NCI-H1436 treated with DMSO at 0.1 percent for 48 hours (cell line): Measurements from ENCODE around the gene TACC2.
"Not testable (repeated sequence)": the region's sequence is repeated elsewhere in the genome, so short reads cannot be mapped to it uniquely, and the experiment has no call there.

Source experiments
- DNase-seq: peaks from one replicate; lab custom pipeline; 2025; lab: John Stamatoyannopoulos, UW

TACC2 gene

DNA sequence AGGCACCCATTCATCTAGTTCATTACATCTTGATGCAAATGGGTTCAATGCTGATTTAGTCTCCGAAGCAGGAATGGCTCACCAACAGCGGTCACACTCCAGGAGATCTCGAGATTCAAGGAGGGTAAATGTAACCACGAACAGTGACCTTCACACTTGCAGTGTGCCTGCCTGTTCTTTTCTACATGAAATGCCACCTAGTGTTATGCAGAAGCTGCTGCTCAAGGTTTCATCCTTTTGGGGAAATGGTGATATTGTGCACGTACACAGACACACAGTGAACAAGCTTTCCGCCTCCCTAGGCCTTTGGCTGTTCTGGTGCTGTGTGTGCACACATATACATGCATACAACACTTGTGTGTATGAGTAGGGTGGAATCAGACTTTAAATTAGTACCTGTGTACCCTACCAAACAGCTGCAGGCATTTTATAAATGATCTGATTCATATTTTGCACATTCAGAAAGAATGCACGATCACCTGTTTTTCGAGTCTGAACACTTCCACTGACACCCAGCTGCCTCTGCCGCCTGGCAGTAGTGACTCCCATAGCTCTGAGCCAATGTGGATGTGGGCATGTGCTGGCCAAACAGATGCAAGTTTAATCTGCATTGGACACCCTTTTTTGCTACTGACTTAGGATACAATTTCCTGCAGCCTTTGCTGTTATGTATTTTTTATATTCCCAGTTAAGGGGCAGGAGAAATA lies 100.5 kb downstream of the TACC2 start:
- no peak for DNase-seq

DNA sequence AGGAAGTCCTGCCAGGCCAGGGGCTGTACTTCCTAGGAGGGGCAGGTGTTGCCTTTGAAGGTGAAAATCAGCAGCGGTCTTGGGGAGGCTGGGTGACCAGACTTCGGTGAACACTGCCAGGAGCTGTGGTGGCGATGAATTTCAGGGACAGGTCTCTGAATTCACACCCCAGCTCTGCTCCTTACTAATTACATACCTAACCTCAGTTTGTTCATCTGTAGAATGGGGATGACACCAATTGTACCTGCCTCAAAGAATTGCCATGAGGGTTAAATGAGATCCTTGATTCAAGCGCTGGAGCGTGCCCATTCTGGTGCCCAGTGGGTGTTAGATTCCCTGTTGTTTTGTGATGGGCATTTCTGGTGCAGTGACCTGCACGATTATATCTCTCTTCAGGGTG lies 102.8 kb downstream of the TACC2 start:
- DNase-seq: no peak

DNA sequence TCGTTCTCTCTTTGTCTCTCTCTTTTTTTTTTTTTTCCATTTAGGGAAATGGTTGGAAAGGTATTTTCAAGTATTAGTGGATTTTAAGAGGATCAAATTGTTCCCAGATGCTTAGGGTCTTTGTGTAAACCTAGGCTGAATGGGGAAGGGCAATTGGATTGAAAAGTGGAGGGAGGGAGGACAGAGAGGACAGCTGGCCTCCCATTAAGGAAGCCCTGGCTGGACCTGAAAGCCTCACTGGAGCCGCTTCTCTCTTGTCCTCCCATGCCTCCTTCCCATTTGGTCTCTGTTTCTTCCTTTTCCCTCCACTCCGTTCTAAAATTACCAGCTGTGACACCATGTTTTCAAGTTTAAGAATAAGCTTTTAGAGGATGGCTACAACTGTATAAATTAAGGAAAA lies 104.1 kb downstream of the TACC2 start:
- no peak for DNase-seq

DNA sequence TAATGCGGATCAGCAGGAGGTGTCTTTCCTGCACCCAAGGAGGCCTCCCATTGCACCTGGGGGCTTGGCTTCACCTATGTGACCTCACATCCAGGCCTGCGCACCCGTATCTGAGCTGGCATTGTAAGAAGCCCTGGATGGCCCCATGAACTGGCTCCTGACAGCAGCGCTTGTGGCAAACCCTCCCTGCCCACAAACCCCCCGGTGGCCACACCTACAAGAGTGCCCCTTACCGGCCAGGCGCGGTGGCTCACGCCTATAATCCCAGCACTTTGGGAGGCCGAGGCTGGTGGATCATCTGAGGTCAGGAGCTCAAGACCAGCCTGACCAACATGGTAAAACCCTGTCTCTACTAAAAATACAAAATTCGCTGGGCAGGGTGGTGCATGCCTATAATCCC lies 107.2 kb downstream of the TACC2 start:
- not testable (repeated sequence) for DNase-seq

DNA sequence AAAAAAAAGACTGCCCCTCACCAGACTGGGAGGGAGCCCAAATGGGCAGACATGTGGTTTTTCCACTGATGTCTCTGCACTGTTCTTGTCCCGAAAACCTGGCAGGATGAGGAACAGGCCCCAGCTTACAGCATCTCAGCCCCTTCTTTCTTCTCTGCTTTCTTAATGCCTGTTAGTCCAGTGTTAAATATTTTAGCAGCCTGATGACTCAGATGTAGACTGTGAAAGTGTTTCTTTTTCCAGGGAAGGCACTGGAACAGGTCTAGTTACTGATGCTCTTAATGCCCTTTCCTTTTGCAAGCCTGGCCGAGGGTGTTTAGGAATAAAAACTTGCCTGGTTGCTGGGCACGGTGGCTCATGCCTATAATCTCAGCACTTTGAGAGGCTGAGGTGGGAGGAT lies 107.7 kb downstream of the TACC2 start:
- no peak for DNase-seq

DNA sequence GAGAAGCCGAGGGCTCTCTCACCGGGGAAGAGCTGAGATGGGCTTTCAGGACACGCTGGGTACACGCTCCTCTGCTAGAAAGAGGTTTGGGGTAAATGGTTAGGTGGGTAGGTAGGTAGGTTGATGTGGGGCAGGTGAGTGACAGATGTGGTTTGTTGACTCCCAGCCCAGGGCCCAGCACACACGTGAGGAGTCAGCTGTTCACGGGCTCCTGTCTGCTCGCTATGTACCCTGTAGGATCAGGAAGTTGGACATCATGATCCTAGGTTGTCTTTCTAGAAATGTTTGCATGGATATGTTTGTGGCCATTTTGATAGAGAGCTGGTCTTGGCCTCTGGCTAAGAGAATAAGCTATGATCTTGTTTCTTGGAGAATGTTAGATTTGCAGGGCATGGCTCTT lies 109.0 kb downstream of the TACC2 start:
- DNase-seq: no peak

DNA sequence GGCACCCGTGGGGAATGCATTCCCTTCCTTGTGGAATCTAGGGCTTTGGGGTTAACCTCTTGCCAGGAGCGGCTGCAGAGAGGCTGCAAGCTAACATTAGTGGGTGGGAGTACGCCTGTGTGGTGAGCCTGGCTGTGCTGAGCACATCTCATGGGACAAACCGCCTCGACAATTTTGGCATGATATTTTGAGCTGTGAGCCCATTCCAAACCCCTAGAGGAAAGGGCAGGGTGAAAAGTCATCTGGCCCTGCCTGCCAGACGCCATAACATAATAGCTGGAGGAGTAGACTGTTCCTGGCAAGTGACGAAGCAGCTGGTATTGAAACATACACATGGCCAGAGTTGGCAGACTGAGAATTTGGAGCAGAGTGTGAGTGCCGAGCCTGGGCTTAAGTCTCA lies 110.0 kb downstream of the TACC2 start:
- DNase-seq: no peak

DNA sequence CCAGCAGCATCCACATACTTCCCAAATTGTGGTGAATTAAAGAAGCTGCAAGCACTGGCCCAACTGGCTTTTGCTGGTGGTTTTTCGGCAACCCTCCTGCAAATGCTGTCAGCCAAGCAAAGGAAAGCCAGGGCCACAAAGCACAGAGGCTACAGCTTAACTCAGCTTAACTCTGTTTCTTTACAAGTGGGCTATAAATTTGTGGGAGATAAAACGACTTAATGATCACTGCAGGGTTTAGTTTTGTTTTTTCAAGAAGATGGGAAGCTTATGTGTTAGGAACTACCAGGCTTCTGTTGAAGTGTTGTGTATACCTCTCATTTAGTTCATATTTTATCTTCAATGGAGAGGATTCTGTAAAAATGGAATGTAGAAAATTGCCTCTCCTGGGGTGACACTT lies 110.6 kb downstream of the TACC2 start:
- no peak for DNase-seq

DNA sequence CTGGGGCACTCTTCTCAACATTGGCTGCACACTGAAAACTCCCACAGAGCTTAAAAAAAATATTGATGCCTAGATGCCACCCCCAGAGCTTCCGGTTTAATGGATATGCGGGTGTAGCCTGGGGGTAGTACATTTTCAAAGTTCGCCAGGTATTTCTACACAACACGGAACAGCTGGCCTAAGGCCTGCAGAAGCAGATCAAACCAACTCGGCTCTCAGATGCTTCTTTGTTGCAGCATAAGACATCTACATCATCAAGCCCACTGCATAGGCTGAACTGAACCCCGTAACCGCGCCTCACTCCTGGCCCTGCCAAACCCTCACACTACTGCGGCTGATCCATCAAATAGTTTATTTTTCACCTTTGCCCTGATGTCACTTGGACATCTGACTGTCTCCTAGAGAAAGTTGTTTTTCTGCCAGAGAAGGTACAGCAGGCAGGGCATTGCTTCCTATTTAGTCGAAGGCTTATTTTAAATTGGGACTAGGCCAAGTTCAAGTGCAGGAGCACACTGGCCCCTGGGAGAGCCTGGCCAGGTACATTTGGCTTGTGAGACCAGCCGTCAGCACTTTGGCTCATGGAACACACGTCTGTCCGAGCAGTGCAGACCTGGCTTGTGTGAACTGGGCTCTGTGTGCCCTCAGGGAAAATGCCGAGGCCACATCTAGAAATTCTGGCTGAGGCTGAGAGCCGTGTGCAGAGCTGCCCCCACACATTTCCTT lies 113.3 kb downstream of the TACC2 start:
- DNase-seq: no peak

DNA sequence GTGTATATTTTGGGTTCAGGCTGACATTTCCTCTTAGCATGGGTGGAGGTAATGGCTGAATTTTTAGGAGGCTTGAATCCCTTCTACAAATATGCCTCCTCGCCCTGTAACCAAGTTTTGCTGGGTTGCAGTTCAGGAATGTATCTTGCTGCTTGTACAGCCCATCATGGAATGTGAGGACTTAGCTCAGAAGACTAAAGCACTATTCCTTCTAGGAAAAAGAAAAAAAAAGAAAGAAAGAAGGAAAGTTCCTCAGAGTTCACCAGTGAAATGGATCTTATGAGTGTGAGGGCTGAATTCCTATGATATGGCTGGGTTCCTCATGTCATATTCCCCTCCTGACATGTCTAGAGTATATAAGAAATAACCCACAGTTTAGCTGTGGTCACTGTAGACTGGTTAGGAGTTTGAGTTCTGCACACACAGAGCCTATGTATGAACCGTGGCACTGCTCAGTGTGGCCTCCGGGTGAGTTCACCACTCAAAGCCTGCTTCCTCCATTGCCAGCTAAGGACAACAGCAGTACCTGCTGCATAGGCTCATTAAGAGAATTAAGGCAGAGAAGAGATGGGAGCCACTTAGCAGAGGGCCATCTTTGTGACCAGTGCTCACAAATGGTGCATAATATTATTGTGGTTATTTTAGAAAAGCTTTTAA lies 114.0 kb downstream of the TACC2 start:
- DNase-seq: no peak

DNA sequence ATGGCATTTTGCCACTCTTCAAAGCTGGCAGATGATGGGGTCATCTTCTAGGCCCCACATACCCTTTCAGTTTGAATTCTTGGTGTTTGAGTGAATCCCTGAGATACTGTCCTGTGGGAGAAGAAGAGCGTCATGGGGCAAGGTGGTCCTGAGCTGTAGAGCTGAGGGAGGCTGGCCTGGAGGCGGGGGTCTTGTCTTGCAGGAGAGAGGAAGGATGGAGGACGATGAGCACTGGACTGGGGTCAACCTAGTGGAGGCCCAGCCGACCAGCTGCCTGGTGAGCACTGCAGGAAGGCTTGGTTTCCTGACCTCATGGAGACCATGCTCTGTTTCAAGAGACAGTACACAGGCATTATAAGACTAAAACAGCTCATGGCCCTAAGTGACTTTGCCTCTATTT lies 114.6 kb downstream of the TACC2 start:
- no peak for DNase-seq

DNA sequence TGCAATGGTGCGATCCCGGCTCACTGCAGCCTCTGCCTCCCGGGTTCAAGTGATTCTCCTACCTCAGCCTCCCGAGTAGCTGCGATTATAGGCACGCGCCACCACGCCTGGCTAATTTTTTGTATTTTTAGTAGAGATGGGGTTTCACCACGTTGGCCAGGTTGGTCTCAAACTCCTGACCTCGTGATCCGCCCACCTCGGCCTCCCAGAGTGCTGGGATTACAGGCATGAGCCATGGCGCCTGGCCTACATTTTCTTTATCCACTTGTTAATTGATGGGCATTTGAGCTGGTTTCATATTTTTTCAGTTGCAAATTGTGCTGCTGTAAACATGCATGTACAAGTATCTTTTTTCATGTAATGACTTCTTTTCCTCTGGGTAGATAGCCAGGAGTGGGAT lies 119.8 kb downstream of the TACC2 start:
- DNase-seq: not testable (repeated sequence)

DNA sequence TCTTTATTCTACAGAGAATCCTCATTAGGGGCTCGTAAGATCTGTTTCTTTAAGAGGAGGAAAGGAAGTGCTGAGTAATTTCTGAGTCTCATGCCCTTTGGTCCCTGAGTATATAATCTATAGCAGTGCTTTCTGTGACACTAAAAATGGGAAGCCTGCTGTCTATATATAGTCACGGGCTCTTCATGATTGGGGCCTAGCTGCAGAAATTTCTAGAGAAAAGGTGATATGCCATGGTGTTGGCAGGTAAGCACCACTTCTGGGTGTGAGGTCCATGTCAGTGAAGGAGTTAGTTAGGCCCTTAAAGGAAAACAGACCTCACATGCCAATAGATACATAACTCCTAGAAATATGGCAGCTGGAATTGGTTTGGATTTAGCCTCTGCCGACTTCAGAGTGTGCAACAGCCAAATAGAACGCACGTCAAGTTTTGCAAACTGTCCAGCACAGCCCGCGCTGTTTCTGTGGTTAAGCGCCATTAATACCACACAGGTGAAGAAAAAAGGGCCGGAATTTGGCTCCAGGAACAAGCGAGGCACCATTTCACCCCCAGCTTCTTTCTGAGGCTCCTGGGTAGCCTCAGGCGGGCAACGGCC lies 123.2 kb downstream of the TACC2 start:
- DNase-seq: no peak

DNA sequence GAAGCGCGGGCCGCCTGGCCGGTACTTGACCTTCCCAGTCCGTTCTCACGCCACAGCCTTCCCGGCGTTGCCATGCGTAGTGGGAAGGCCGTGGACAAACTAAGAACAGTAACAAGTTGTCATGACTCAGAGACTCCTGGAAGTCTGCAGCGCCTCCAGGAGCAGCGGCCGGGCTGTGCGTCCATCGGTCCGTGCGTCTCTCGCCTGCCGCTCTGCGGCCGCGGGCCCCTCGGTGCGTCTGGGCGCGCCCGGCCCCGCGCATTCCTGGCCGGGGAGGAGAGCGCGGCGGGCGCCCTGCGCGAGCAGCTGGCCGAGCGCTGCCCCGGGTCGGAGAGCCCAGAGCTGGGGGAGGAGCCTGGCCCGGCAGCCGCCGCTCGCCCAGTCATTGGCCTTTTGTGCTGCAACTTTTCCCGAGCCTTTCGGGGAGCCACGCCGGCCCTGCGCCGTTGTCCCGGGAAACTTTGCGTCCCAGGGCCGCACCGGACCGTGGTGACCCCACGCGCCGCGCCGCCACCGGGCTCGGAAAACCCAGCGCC lies 123.7 kb downstream of the TACC2 start:
- DNase-seq: no peak

DNA sequence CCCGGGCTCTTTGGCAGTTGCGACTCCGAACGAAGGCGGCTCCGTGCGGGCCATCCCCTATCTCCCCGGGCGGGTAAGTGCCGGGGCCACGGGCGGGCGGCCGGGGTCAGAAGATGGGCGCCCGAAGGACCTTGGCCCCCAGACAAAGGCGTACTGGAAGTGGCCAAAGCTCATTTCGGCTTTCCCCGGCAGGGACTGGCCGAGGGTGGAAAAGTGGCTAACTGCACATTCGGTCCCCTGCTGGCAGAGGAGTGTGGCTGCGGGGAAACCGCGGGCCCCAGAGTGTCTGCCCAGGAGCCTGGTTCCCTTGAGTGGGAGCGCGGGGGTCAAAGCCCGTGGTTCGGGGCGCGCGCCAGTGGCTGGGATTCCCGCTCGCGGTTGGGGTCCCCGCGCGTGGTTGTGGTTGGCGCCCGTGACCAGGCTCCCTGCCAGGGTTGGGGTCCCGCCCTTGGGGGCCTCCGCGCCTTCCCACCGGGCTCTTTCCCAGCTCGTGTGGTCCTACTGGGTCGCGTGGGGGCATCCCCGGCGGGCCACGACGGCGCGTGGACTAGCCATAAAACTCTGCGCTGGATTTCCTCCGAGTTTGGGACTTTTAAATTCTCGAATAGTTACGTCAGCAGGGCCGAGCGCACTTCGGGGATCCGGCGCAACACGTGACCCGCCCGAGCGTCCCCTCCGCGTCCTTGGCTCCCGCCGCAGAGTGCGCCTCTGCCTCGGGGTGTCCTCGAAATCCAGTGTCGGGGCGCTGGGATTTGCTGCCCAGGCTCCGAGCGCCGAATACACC lies 124.4 kb downstream of the TACC2 start:
- no peak for DNase-seq

DNA sequence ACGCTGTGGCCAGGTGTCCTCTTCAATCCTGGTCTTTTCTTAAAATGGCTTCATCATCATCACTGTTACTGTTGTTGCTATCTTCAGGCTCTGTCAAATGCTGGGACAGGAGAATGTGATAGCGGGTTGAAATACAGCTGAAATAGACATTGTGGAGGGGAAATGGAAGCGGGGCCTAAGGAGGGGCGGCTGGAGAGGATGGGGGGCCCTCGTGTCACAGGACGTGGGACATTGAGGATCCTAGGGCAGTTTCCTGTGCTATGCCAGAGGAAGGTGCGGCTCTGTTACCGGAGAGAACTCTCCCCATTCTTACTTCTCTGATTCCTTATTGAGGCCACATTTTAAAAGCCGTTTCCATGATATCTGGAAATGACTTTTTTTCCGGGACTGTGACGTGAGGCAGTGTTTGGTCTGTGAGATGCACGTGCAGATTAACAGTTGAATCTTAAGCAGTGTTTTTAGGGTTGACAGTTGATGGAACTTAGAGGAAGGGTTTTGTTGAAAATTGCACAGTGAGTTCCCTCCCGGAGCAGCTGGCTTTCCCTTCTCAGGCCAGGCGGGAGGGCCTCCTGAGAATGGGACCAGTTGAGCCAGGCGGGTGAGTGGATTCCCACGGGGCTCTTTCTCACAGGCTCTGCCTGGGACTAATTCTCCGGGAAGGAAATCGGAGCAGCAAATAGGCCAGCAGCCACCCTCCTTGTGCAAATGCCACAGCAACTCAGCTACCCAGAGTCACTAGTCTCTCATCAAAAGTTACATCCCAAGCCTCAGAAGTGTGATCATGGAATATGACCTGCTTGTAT lies 125.2 kb downstream of the TACC2 start:
- DNase-seq: no peak

DNA sequence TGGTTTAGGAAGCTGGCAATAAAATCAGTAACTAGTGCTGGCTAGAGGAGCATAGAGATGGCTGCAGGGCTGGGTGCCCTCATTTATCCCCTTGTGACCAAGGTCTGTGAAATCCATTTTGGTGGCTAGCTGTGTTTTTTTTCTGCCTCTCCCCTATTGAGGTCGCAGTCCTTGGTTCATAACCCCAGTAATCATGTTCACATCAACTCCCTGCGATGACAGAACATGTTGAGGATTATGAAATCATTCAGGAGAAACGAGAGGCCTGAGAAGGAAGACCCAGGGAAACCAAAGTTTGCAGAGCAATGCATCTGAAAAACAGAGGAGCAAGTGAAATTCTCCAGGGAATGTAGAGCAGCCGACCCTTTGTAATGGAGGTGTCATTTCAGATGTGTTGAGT lies 126.9 kb downstream of the TACC2 start:
- DNase-seq: no peak

DNA sequence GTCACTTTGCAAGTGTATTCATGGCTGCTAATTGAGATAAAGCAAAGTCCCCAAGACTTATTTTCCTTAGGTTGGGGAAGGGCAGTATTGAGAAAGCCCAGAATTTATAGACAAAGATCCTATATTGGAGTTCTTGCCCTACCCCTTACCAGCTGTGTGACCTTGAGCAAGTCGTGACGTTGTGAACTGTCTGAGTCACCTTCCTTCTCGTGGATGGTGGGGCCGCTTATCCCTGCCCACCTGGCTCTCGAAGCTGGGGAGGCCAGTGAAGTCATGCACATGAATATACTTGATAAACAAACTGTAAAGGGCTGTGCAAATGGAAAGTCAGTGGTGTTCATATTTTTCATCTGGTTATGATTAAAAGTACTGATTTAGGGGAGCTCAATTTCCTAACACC lies 127.4 kb downstream of the TACC2 start:
- no peak for DNase-seq

DNA sequence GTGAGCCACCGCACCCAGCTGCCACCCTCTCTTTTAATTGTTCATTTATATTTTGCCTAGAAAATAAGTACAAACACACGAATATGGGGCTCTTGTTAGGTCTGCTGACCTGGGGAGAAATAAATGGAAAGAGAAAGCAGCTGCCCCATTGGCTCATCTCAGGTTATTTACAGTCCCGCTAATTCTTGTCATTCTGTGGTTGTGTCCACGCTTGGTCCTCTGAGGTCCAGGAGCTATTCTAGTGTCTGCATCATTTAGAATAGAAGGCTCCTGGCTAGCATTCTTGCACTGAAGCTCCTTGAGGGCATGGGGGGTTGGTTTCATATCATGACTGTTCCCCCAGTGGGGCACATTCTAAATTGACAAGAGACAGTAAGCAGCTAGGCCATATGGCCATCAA lies 128.5 kb downstream of the TACC2 start:
- DNase-seq: no peak

DNA sequence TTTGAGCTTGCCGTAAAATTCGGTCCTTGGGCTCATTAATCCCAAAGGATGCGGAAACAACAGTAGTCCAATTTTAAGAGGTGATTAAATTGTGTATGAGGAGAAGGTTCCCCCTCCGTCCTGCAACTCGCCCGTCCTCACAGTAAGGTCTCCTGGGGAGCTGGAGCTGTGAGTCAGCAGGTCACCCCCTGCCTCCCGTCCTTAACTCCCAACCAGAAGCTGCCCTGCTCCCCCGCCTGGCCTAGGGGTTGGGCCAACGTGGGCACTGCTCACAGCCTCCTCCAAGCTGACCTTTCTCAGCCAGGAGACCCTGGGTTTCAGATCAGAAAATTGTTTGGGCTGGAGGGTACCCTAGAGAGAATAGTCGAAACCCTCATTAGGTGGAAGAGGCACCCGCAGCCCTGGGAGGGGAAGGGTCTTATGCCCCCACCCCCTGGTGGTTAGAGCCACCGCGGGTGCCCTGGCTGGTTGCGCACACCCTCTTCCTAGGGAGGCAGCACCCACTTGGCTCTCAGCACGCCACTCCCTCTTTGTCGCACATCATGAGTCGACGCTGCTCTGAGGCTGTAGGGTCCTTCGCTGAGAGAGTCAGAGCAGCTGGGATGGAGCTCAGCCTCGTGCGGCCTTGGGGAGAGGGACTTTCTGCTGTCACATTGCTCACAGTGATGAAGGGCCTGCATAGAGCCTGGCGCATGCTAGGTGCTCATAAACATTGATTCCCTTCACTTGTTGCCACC lies 131.2 kb downstream of the TACC2 start:
- DNase-seq: no peak
